Astrocyte (in vitro differentiated cells and primary cell): ENCODE measurements around the gene DNPH1. TPM values are rescaled to one million over a fixed set of nuclear protein-coding genes. Genes with fewer than 3 reads are reported as not detected.
A peak's percentile ranks its signal among the peaks of the same experiment; 100 is the strongest.

Experiments used
- DNase-seq: peaks from one replicate; pipeline ENCODE4 v3.0.0-alpha.2; 2010; ENCODE audit warnings: low read depth
- FAIRE-seq: peaks from 2 replicates; lab custom pipeline; 2011; peaks lifted over from hg19 to GRCh38; lab: Jason Lieb, UNC
- H2AFZ ChIP-seq: 2 replicates; pipeline ENCODE4 v1.6.0; 2012; ENCODE audit warnings: low read depth, low read length, inconsistent platforms
- H3K27ac ChIP-seq: 2 replicates; pipeline ENCODE4 v1.5.1; 2011; ENCODE audit warnings: low read depth, low read length, inconsistent platforms
- H3K27me3 ChIP-seq: 2 replicates; pipeline ENCODE4 v1.6.0; 2011; ENCODE audit warnings: low read length, inconsistent platforms; ENCODE audit not compliant: insufficient read depth
- H3K36me3 ChIP-seq: 2 replicates; pipeline ENCODE4 v1.5.1; 2011; ENCODE audit warnings: low read length, inconsistent platforms; ENCODE audit not compliant: insufficient read depth
- H3K4me1 ChIP-seq: 2 replicates; pipeline ENCODE4 v1.5.1; 2011; ENCODE audit warnings: low read length, inconsistent platforms; ENCODE audit not compliant: insufficient read depth
- H3K4me2 ChIP-seq: 2 replicates; pipeline ENCODE4 v1.6.0; 2012; ENCODE audit warnings: low read length, inconsistent platforms
- H3K4me3 ChIP-seq: 2 replicates; pipeline ENCODE4 v1.5.1; 2011; ENCODE audit warnings: low read depth, mild to moderate bottlenecking, low read length, inconsistent platforms; ENCODE audit not compliant: insufficient read depth
- H3K79me2 ChIP-seq: 2 replicates; pipeline ENCODE4 v1.6.0; 2012; ENCODE audit warnings: mild to moderate bottlenecking, low read length, inconsistent platforms; ENCODE audit not compliant: insufficient read depth
- H3K9ac ChIP-seq: 2 replicates; pipeline ENCODE4 v1.6.0; 2012; ENCODE audit warnings: mild to moderate bottlenecking, low read length, inconsistent platforms
- H3K9me3 ChIP-seq: 2 replicates; pipeline ENCODE4 v1.5.1; 2012; ENCODE audit warnings: low read depth, mild to moderate bottlenecking, low read length, inconsistent platforms; ENCODE audit not compliant: insufficient read depth
- H4K20me1 ChIP-seq: 2 replicates; pipeline ENCODE4 v1.6.0; 2012; ENCODE audit warnings: low read length, inconsistent platforms; ENCODE audit not compliant: insufficient read depth
- H3K27ac Mint-ChIP-seq: one replicate; pipeline ENCODE4 v1.8.0; 2021; ENCODE audit warnings: mild to moderate bottlenecking, mixed read lengths; ENCODE audit not compliant: unreplicated experiment
- H3K27me3 Mint-ChIP-seq: one replicate; pipeline ENCODE4 v1.8.0; 2021; ENCODE audit warnings: low read depth, mixed read lengths; ENCODE audit not compliant: unreplicated experiment
- H3K36me3 Mint-ChIP-seq: one replicate; pipeline ENCODE4 v1.8.0; 2021; ENCODE audit warnings: low read depth, mixed read lengths; ENCODE audit not compliant: unreplicated experiment
- H3K4me1 Mint-ChIP-seq: one replicate; pipeline ENCODE4 v1.8.0; 2021; ENCODE audit warnings: low read depth, mixed read lengths; ENCODE audit not compliant: unreplicated experiment
- H3K4me3 Mint-ChIP-seq: one replicate; pipeline ENCODE4 v1.8.0; 2021; ENCODE audit warnings: mild to moderate bottlenecking, moderate library complexity, mixed read lengths; ENCODE audit not compliant: unreplicated experiment
- H3K9me3 Mint-ChIP-seq: one replicate; pipeline ENCODE4 v1.8.0; 2021; ENCODE audit warnings: mild to moderate bottlenecking, mixed read lengths; ENCODE audit not compliant: unreplicated experiment
- CTCF ChIP-seq: IDR thresholded peaks from 2 replicates; pipeline ENCODE4 v1.5.1; 2011; ENCODE audit warnings: low read depth, mild to moderate bottlenecking, inconsistent platforms, low read length, moderate library complexity; ENCODE audit not compliant: insufficient read depth
- EZH2 ChIP-seq: IDR thresholded peaks from 2 replicates; pipeline ENCODE4 v1.6.1; 2012; ENCODE audit warnings: mild to moderate bottlenecking, low read length, inconsistent platforms; ENCODE audit not compliant: insufficient read depth
- total RNA-seq: library from RNA; stranded (reverse); gene quantifications from 2 replicates; pipeline ENCODE4 v1.2.1, GENCODE V29; 2021

Gene DNPH1
- total RNA-seq, 1 donor from 2014 or later, result 15.1 TPM

GRCh38 chr6:43263314-43264178, 34.3 kb upstream of the DNPH1 start:
- Histone ChIP-seq H4K20me1 (no peaks in the 10 kb centered on the region), H3K4me2 (no peak overlapping the region), H3K79me2 (no peaks in the 10 kb centered on the region), H3K27me3 (peaks cover 12% of the 10 kb centered on the region), H3K4me1 (no peaks in the 10 kb centered on the region), H3K9me3 (no peaks in the 10 kb centered on the region), H3K27ac (no peak overlapping the region), H2AFZ (no peak overlapping the region), H3K4me3 (no peak overlapping the region), H3K36me3 (no peaks in the 10 kb centered on the region), H3K9ac (no peak overlapping the region)
- no peak overlapping the region for H3K4me3 Mint-ChIP-seq
- H3K27me3 Mint-ChIP-seq, result peaks cover 45% of the 10 kb centered on the region
- peak; percentile 63 for TF ChIP-seq CTCF
- TF ChIP-seq EZH2, result no peak
- DNase-seq (peak; percentile 33), FAIRE-seq (no peak)
- peaks cover 1% of the 10 kb centered on the region for H3K9me3 Mint-ChIP-seq
- H3K4me1 Mint-ChIP-seq, result peaks cover 5% of the 10 kb centered on the region
- no peak overlapping the region for H3K27ac Mint-ChIP-seq
- no peaks in the 10 kb centered on the region for H3K36me3 Mint-ChIP-seq

GRCh38 chr6:43262780-43263313, 33.6 kb upstream of the DNPH1 start:
- Histone ChIP-seq H3K27ac (no peak overlapping the region), H3K4me3 (no peak overlapping the region), H3K9ac (no peak overlapping the region), H3K27me3 (peaks cover 6% of the 10 kb centered on the region), H2AFZ (no peak overlapping the region), H3K4me1 (no peaks in the 10 kb centered on the region), H3K4me2 (no peak overlapping the region), H3K36me3 (no peaks in the 10 kb centered on the region), H3K79me2 (no peaks in the 10 kb centered on the region), H3K9me3 (no peaks in the 10 kb centered on the region), H4K20me1 (no peaks in the 10 kb centered on the region)
- TF ChIP-seq EZH2 (no peak), CTCF (no peak)
- DNase-seq (no peak), FAIRE-seq (no peak)
- no peaks in the 10 kb centered on the region for H3K36me3 Mint-ChIP-seq
- peaks cover 3% of the 10 kb centered on the region for H3K4me1 Mint-ChIP-seq
- no peak overlapping the region for H3K27ac Mint-ChIP-seq
- H3K4me3 Mint-ChIP-seq, result no peak overlapping the region
- H3K27me3 Mint-ChIP-seq, result peaks cover 43% of the 10 kb centered on the region
- H3K9me3 Mint-ChIP-seq, result peaks cover 3% of the 10 kb centered on the region
